Right lobe of liver (tissue), 4 donors: ENCODE data around the gene SHC3.

Source experiments
- CTCF ChIP-seq, 4 donors: fragments of 200-600 bp in 3 of 4; fragments of 450-650 bp in 1 of 4; IDR thresholded peaks; one replicate each; pipeline versions ENCODE4 v1.5.1 to v1.8.0; 2016 to 2022; ENCODE audit warnings: antibody characterized with exemption in 4 of 4, mild to moderate bottlenecking in 2 of 4
- POLR2A ChIP-seq: fragments of 450-650 bp; IDR thresholded peaks from one replicate; pipeline ENCODE4 v1.6.1; 2017; ENCODE audit warnings: antibody characterized with exemption, mild to moderate bottlenecking
- donor health status: DM: no; HTN: no; CAD: no.
- donor health status: DM: no; HTN: no; CAD: no.
- donor health status: DM: no; HTN: yes; CAD: no.

DNA sequence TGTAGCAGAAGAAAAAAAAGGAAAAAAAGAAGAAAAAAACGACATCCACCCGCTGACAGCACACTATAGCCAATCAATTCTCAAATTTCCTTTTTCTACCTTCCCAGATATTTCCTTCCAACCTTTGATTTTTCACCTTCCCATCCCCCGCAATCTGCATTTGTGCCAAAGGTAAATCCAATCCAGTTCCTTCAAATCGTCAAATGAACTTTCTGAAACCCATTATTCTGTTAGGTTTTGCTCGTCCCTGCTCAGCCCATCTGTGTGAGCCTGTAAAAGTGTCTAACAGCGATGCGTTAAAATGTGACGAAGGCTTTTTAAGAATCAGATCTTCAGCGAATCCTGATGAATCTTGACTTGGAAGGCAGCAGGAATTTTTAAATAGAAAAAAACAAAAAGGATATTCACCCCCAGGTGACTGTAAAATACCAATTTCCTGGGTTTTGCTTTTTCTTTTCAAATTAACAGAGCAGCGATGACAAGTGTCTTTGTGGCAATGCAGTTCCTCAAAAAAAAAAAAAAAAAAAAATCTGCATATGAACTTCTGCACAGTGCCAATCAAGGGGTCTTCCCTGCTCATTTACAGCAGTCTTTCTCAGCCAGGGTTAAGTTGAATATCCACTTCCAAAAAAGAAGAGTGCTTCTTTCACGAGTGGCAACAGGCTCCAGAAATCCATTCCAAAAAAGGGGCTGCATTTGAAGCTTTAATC lies 367 bp upstream of the SHC3 start:
- TF ChIP-seq CTCF (IDR thresholded peaks at IDR 0.05) (no peak), POLR2A (no peak)
